NCI-H2227 (cell line): ENCODE measurements around the gene EP300.
"Not testable (repeated sequence)": the region's sequence is repeated elsewhere in the genome, so short reads cannot be mapped to it uniquely, and the experiment has no call there.

Experiments
- DNase-seq: peaks from one replicate; lab custom pipeline; 2025; ENCODE audit not compliant: unreplicated experiment; lab: John Stamatoyannopoulos, UW

EP300 gene

DNA sequence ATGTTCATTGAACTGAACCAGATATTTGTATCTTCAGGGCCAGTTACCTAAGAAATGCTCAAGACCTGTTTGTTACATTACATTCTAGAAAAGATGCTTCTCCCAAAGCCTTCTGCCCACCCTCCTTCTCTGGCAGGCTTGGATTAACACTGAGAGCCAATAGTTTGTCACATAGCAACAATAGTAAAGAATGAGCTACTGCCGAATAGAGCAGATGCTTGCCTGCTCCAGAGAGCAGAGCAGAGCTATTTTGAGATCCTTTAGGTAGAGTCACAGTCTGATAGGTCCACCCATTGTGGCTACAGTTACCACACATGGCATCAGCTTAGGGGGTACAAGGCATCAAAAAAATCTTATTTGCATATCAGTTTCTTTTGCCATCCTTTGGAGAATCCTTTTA is 13.5 kb upstream of the EP300 start:
- DNase-seq = no peak

DNA sequence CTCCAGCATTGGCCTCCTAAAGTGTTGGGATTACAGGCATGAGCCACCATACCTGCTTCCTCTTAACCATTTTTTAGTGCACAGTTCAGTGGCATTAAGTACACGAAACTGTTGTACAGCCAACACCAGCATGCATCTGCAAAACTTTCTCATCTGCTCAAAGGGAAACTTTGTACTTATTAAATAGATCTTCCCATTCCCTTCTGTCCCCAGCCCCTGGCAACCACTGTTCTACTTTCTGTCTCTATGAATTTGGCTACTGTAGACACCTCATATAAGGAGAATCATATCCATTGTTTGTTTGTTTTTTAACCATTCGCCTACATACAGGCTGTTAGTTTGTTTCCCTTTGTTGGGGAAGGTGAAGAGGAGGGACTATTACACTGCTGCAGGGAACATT is 6.5 kb upstream of the EP300 start:
- no peak for DNase-seq

DNA sequence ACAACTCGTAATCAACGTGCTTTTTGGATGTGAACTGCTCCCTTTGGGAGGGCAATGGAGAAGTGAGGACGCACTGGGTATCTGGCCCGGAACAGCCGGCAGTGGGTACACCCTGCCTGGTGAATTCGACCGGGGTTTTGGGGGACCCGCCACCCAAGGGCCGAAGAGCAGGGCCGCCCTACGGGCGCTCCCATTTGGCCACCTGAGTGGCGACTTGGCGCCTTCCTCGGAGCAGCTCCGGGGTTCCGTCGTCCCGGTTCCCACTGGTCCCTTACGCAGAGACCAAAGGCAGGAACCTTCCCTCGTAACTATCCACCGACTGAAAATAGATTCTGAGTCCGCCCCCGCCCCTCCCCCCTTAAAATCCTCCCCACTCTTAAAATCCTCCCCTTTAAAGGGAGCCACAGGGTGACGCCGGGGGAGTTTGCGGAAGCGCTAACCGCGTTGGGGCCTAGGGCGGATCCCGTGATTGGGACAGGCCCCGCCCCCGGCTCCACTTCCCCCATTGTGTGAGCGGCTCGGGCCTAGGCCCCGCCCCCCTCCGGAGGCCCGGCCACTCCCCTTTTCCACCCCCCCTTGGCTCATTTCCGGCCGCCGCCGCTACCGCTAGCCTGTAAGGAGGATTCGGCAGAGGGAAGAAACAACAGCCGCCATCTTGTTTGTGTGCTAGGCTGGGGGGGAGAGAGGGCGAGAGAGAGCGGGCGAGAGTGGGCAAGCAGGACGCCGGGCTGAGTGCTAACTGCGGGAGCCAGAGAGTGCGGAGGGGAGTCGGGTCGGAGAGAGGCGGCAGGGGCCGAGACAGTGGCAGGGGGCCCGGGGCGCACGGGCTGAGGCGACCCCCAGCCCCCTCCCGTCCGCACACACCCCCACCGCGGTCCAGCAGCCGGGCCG is 1.0 kb upstream of the EP300 start:
- DNase-seq = peak; percentile 95

DNA sequence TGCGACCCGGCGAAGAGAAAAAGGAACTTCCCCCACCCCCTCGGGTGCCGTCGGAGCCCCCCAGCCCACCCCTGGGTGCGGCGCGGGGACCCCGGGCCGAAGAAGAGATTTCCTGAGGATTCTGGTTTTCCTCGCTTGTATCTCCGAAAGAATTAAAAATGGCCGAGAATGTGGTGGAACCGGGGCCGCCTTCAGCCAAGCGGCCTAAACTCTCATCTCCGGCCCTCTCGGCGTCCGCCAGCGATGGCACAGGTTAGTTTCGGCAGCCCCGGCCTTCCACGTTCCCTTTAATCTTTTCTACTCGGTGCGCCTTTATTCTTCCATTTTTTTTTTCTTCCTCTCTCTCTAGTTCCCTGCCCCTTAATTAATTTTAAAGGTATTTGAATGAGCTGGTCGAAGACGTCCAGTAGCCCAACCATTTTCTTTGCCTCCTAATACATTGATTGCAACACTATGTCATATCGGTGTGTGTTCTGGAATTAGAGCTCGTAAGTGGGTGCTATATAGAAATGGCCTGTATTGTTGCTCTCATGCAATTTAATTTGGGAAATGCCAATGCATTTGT is 537 bp downstream of the EP300 start:
- peak; percentile 33 for DNase-seq

DNA sequence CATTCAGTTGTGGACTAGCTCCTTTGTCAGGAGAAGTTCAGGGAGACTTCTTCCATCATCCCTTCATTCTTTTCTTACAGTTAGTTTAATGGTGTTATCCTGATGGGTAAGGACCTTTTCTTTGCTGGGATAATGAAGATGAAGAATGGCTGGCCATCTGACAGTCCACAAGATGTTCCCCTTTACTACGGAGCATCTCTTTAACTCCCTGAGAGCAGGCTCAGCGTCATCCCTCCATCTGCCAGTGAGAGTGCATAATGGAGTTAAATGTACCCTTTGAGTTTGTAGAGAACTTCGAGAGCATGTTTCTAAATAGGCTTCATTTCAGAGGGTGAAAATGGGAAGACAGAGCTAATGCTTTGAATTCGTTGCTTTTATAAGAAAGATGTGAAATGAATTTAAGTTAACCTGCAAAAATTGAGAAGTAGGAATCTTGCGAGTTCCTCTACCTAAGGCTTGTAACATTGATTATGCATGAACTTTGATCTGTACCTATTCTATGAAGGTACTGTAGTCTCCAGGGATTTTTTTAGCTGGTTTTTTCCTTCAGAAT is 1.7 kb downstream of the EP300 start:
- DNase-seq = peak; percentile 41

DNA sequence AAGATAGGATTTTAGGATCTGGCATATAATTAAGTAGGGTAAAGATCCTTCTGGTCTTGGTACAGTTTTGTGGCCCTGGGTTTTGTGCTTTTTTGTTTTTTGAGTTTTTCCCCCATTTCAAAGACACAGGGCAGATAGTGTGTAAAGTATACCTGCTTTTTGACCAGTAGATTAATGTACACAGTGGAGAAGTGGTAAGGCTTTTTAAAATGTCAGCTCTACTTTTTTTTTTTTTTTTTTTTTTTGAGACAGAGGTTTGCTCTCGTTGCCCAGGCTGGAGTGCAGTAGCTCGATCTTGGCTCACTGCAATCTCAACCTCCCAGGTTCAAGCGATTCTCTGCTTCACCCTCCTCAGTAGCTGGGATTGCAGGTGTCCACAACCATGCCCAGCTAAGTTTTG is 4.0 kb downstream of the EP300 start:
- DNase-seq = no peak

DNA sequence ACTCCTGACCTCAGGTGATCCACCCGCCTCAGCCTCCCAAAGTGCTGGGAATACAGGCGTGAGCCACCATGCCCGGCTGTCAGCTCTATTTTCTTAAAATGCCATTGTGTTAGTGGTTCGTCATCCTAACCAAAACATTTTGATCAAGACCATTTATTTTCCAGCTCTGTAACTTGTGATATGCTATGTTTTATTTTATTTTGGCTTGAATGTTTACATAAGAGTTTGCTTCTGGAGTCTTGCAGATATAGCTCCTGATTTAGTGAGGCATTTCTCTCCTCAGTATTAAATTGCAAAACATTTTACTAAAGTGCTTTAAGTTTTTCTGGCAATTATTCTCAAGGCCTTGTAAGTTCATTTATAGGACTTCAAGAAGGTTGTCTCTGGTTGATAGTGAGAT is 4.4 kb downstream of the EP300 start:
- no peak for DNase-seq

DNA sequence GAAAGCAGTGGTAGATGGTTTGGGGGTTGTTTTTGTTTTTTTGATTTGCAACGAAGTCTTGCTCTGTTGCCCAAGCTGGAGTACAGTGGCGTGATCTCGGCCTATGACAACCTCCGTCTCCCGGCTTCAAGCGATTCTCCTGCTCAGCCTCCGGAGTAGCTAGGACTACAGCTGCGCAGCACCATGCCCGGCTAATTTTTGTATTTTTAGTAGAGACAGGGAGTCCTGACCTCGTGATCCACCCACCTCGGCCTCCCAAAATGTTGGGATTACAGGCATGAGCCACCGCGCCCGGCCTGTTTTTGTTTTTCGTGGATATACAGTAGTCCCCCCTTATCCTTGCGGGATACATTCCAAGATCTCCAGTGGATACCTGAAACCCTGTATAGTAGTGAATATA is 6.6 kb downstream of the EP300 start:
- no peak for DNase-seq

DNA sequence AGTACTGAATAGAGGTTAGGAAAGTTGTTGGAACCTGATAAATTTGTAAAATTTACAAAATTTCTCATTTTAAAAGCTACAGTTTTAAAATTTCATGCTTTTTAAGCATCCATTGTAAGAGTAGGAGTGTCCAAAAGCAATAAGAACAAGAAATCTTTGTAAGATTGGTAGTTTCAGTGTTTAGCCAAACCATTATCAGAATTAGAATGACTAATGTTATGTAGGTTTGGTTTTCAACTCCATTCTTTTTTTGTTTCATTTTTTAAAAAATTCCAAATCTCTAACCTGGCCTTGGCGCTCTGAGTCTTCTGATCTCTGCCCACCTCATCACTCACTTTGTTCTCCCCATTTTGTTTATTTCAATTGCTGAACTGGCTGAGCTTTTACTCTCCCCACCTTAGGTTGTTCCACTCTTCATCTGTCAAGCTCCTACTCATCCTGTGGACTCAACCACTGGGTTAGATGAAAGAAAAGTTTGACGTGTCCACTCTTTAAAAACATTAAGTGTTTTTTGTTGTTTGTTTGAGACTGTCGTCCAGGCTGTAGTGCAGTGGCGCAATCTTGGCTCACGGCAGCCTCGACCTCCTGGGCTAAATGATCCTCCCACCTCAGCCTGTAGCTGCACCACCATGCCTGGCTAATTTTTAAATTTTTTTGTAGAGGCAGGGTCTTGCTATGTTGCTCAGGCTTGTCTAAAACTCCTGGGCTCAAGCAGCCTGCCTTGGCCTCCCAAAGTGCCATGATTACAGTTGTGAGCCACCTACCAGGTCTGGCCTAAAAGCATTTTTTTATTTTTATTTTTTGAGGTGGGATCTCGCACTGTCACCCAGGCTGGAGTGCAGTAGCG is 14.0 kb downstream of the EP300 start:
- no peak for DNase-seq

DNA sequence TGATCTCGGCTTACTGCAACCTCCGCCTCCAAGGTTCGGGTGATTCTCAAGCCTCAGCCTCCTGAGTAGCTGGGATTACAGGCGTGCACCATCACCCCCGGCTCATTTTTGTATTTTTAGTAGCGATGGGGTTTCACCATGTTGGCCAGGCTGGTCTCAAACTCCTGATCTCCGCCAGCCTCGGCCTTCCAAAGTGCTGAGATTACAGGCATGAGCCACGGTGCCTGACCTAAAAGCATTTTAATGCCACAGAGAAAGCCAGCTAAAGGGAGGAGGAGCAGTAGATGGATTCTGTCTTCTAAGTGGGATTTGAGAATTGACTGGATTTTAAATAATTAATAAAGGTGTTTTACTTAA is 14.6 kb downstream of the EP300 start:
- DNase-seq = not testable (repeated sequence)

DNA sequence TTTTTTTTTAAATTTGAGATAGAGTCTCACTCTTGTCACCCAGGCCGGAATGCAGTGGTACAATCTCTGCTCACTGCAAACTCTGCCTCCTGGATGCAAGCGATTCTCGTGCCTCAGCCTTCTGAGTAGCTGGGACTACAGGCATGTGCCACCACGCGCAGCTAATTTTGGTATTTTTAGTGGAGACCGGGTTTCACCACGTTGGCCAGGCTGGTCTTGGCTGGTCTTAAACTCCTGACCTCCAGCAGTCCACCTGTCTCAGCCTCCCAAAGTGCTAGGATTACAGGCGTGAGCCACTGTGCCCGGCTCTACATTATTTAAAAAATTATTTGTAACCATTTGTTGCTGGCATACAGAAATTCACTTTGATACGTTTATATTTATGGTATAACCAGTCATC is 18.6 kb downstream of the EP300 start:
- DNase-seq = no peak

DNA sequence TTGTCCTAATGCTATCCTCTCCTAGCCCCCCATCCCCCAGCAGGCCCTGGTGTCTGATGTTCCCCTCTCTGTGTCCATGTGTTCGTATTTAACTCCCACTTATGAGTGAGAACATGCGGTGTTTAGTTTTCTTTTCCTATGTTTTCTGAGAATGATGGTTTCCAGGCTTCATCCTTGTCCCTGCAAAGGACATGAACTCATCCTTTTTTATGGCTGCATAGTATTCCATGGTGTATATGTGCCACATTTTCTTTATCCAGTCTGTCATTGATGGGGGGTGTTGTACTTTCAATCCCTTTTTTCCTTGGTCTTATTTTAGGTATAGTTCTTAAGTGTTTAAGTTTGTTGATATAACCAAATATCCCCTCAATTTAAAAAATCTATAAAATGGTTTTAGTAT is 23.9 kb downstream of the EP300 start:
- DNase-seq = no peak

DNA sequence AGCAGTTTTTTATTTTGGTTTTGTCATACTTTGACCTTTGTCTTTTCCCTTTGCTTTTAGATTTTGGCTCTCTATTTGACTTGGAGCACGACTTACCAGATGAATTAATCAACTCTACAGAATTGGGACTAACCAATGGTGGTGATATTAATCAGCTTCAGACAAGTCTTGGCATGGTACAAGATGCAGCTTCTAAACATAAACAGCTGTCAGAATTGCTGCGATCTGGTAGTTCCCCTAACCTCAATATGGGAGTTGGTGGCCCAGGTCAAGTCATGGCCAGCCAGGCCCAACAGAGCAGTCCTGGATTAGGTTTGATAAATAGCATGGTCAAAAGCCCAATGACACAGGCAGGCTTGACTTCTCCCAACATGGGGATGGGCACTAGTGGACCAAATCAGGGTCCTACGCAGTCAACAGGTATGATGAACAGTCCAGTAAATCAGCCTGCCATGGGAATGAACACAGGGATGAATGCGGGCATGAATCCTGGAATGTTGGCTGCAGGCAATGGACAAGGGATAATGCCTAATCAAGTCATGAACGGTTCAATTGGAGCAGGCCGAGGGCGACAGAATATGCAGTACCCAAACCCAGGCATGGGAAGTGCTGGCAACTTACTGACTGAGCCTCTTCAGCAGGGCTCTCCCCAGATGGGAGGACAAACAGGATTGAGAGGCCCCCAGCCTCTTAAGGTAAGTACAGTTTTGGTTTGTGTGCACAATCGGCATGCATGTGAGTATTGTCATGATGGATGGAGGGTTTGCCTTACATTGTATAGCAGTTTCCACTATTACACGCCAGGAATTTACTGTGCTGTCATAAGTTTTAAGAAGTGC is 25.0 kb downstream of the EP300 start:
- no peak for DNase-seq

DNA sequence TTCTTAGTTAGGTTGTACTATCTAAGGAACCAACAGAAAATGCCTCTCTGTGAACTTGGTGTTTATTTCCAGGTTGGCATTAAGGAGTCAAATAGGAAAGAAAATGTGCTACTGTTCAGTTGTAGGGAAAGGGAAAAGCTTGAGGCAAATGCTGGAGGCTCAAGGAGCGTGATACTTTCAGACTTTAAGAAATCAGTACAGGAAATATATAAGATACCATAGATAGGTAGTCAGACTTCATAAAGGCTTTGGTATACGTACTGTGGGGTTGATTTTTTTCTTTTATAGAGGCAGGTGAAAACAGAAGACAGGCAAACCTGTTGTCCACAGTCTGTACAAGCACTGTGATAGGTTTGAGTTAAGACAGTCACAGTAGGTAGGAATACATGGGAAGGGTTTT is 30.8 kb downstream of the EP300 start:
- no peak for DNase-seq

DNA sequence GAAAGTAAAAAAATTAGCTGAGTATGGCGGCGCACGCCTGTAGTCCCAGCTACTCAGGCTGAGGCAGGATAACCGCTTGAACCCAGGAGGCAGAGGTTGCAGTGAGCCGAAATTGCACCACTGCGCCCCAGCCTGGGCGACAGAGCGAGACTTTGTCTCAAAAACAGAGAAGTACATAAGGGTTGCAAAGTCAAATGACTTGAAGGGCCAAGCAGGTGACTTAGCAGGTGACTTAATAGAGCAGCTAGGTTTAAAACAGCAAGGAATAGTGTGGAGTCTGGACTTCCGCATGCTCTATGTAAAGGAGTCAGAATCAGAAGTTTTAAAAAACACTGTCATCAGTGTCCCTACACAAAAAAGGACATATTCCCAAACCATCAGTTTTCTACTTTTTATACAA is 31.7 kb downstream of the EP300 start:
- DNase-seq = no peak

DNA sequence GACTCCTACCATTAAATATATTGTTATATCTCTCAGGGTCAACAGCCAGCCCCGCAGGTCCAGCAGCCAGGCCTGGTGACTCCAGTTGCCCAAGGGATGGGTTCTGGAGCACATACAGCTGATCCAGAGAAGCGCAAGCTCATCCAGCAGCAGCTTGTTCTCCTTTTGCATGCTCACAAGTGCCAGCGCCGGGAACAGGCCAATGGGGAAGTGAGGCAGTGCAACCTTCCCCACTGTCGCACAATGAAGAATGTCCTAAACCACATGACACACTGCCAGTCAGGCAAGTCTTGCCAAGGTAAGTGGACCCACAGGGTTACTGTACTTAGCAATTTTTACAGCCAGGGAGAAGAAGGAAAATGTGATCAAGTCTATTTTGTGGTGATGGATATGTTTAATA is 35.1 kb downstream of the EP300 start:
- DNase-seq = no peak

DNA sequence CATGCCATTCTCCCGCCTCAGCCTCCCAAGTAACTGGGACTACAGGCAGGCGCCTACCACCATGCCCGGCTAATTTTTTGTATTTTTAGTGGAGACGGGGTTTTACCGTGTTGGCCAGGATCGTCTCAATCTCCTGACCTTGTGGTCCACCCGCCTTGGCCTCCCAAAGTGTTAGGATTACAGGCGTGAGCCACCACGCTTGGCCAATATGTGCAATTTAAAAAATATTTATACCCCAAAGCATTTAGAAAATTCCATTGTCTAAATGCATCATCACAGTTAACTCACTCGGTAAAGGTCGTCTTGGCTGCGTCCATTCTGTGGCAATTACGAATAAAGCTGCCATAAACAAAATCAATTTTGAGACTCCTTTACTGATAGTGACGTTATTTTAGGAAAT is 36.2 kb downstream of the EP300 start:
- no peak for DNase-seq

DNA sequence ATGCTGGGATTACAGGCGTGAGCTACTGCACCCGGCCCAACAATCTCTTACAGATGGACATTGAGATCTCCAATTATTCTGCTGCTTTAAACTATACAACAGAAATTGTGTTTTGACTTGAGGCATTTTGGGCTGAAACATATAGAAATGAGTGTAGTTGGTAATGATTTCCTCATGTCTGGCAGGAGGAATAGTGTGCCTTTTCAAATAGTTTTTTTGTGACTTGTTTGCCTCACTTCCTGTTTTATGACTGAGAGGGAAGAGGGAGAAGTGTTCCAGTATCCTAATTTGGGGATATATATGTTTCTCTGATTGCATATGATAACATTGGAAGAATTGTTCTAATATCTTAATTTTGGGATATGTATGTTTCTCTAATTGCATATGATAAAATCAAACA is 40.2 kb downstream of the EP300 start:
- DNase-seq = no peak

DNA sequence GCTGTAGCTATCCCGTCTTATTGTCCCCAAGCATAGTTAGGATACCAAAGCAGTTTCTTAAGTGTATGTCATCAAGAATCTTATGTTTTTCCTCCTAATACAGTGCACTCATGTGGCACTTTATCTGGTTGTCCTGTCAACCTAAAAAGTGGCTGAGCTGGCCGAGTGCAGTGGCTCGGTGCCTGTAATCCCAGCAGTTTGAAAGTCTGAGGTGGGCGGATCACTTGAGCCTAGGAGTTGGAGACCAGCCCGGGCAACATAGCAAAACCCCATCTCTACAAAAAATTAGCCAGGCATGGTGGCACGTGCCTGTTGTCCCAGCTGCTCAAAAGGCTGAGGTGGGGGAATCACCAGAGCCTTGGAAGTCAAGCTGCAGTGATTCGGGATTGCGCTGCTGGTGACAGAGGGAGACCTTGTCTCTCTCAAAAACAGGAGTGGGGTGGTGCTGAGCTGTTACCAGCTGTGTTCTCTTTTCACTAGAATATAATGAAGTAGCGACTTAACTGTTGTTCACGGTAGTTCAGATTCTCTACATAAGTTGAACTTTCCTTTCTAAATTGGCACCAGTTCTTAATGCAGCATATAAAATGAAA is 48.1 kb downstream of the EP300 start:
- DNase-seq = no peak

DNA sequence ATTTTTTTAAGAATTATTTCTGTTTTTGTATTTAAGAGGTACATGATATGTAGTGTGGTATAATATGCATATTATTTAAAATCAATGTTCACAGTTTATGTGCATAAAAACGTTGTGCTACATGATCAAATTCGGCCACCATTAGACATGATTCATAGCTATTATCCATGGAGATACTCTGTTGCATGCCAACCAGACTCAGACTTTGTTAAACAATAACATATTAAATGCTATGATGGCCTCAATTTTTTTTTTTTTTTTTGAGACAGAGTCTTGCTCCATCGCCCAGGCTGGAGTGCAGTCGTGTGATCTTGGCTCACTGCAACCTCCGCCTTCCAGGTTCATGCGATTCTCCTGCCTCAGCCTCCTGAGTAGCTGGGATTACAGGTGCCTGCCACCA is 53.5 kb downstream of the EP300 start:
- DNase-seq = not testable (repeated sequence)
